ENCODE data around the gene UGT1A7. TPM values are rescaled to one million over a fixed set of nuclear protein-coding genes. Genes with fewer than 3 reads are reported as not detected.
A peak's percentile ranks its signal among the peaks of the same experiment; 100 is the strongest.

Gene UGT1A7
- total RNA-seq, 1 donor, result not detected

DNA sequence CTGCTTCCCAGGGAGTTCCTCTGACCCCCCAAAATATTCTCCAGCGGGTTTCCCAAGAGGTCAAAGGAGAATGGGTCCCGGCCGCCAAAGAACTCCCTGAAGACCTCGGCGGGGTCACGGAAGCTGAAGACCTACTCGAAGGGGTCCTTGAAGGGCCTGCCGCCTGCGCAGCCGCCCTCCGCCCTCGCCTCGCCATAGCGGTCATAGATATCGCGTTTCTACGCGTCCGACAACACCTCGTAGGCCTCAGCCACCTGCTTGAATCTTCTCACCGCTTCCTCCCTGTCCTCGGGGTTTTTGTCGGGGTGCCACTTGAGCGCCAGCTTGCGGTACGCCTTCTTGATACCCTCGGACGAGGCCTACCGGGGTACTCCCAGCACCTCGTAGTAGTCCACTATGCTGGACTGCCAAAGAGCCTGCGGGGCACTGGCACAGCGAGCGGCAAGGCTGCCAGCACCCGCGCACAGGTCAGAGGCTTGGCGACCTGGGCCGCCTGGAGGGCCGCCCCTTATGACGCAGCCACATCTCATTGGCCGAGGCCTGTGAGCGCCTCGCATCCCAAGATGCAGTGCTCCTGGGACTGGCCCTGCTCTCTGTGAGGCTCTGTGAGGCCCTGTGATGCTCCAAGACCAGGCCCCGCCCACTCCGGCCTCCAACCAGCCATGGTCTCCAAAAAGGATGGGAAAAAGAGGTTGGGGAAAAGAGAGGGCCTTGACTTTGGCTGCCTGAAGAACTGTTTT lies 73.3 kb downstream of the UGT1A7 start:
- TF ChIP-seq, protein P1, sequence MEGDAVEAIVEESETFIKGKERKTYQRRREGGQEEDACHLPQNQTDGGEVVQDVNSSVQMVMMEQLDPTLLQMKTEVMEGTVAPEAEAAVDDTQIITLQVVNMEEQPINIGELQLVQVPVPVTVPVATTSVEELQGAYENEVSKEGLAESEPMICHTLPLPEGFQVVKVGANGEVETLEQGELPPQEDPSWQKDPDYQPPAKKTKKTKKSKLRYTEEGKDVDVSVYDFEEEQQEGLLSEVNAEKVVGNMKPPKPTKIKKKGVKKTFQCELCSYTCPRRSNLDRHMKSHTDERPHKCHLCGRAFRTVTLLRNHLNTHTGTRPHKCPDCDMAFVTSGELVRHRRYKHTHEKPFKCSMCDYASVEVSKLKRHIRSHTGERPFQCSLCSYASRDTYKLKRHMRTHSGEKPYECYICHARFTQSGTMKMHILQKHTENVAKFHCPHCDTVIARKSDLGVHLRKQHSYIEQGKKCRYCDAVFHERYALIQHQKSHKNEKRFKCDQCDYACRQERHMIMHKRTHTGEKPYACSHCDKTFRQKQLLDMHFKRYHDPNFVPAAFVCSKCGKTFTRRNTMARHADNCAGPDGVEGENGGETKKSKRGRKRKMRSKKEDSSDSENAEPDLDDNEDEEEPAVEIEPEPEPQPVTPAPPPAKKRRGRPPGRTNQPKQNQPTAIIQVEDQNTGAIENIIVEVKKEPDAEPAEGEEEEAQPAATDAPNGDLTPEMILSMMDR (IDR thresholded peaks at IDR 0.05; ENCODE audit: insufficient read depth, low read depth, low read length), result no peak
- H3K4me3 ChIP-seq (ENCODE audit: low read depth, low read length), result no peak overlapping the region
- no peak for DNase-seq (ENCODE audit: low read depth)

DNA sequence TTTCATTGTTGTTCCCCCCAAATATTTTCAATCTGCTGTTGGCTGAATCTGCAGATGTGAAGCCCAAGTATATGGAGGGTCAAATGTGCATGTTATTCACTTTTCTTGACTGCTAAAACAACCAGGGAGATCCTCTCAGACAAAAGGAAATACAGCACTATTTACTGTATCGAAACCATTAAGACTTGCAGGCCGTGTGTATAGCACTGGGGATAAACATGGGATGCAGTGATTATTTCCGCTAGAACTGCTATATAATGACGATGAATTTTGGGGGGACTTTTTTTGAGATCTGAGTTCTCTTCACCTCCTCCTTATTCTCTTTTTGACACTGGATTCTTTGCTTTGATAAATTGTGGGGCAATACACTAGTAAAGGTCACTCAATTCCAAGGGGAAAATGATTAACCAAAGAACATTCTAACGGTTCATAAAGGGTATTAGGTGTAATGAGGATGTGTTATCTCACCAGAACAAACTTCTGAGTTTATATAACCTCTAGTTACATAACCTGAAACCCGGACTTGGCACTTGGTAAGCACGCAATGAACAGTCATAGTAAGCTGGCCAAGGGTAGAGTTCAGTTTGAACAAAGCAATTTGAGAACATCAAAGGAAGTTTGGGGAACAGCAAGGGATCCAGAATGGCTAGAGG lies 74.9 kb downstream of the UGT1A7 start:
- no peak overlapping the region for H3K4me3 ChIP-seq (ENCODE audit: low read depth, low read length)
- TF ChIP-seq, protein P1 (IDR thresholded peaks at IDR 0.05; ENCODE audit: insufficient read depth, low read depth, low read length), result no peak
- no peak for DNase-seq (ENCODE audit: low read depth)

DNA sequence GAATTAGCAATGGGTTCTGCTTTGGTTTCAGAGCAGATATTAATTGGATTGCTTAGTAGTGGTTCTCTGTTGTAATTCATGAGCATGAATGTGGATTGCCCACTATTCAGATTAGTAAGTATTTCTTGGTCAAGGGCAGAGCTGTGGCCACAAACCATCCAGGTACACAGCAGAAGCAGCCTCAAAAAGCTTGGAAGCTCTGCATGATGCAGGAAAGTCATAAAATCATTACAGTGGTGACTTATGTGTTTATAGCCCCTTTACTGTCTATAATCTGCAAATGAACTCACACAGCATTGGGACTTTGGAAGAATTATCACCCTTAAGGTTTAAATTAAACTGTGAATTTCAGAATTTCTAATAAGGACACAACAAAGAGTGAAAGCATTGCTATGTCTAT lies 76.4 kb downstream of the UGT1A7 start:
- H3K4me3 ChIP-seq (ENCODE audit: low read depth, low read length), result no peak overlapping the region
- DNase-seq (ENCODE audit: low read depth), result no peak
- TF ChIP-seq, protein P1 (IDR thresholded peaks at IDR 0.05; ENCODE audit: insufficient read depth, low read depth, low read length), result no peak

DNA sequence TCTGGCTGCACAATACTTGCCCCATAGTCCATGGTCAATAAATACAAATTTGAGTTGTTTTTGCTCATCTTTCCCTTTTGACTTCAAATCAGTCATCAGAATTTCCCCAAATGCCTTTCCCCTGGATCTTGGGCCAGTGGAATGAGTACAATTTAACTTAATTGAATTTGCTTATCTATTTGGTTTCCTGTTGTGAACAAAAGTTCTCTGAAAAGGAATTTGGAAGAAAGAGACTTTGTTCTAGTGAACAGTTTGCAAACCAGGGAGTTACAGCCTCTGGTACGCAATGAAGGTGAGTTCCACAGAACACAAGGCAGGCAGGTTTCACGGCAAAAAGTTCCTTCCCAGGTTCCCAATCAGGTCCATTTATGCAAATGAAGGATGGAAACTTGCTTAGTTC lies 77.1 kb downstream of the UGT1A7 start:
- DNase-seq (ENCODE audit: low read depth), result no peak
- no peak overlapping the region for H3K4me3 ChIP-seq (ENCODE audit: low read depth, low read length)
- TF ChIP-seq, protein P1 (IDR thresholded peaks at IDR 0.05; ENCODE audit: insufficient read depth, low read depth, low read length), result no peak

DNA sequence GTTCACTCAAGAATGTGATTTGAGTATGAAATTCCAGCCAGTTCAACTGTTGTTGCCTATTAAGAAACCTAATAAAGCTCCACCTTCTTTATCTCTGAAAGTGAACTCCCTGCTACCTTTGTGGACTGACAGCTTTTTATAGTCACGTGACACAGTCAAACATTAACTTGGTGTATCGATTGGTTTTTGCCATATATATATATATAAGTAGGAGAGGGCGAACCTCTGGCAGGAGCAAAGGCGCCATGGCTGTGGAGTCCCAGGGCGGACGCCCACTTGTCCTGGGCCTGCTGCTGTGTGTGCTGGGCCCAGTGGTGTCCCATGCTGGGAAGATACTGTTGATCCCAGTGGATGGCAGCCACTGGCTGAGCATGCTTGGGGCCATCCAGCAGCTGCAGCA lies 78.3 kb downstream of the UGT1A7 start, which contains the start of gene UGT1A1:
UGT1A1 (plus strand) TSS at position 228 of the 400 bp plus-strand sequence; CDS start at position 246, 18 bp downstream.
- no peak for DNase-seq (ENCODE audit: low read depth)
- H3K4me3 ChIP-seq (ENCODE audit: low read depth, low read length), result no peak within 1 kb of the TSS
- TF ChIP-seq, protein P1 (IDR thresholded peaks at IDR 0.05; ENCODE audit: insufficient read depth, low read depth, low read length), result no peak

DNA sequence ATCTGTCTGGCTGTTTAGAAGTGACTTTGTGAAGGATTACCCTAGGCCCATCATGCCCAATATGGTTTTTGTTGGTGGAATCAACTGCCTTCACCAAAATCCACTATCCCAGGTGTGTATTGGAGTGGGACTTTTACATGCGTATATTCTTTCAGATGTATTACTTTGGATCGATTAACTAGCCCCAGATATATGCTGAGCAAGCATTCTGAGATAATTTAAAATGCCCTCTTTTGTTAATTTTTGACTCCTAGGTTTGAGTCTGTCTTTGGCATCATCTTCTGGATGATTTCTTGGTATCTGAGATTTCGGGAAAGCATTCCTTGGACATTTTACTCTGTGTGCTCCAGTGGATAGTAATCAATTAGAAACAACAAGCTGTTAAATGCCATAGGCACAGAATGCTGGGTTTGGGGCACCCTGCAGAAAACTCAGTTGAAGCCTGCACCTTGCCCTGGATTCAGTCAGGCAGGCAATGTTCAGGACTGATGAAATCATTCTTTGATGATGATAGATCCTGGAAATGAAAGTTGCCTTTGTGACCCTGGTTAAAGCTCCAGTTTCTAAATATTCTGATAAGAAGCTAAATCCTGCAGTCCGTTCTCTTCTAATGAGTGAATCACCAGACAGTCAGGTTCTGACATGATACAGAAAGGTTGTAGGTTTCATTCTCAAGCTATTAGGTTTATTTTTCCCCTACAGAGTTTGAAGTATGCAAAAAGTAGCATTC lies 79.5 kb downstream of the UGT1A7 start:
- DNase-seq (ENCODE audit: low read depth), result peak; percentile 58
- no peak overlapping the region for H3K4me3 ChIP-seq (ENCODE audit: low read depth, low read length)
- TF ChIP-seq, protein P1 (IDR thresholded peaks at IDR 0.05; ENCODE audit: insufficient read depth, low read depth, low read length), result no peak

Measured in fibroblast of villous mesenchyme (primary cell).